ENCODE results near the gene ATP1B1. TPM values are rescaled to one million over a fixed set of nuclear protein-coding genes. Genes with fewer than 3 reads are reported as not detected.

Gene ATP1B1
- total and polyA plus RNA-seq, 9 donors: 35.8 to 130 (median 81.0) TPM

DNA sequence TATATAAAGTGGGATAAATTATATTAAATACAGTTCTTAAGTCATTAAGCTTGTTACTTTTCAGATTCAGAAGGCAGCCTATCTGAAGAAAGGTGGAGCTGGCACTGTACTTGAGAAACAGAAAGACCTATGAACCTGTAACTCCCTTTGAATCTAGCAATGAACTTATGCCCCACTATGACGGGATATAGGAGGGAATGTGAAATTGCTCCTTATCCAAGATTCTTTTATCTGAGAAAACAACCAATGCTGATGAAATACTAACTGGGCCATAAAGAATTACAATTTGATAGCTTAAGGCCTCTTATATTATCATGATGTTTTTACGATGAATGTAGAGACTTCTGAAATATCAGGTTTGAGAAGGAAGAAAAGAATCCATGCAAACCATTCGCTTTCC, 50.1 kb downstream of the ATP1B1 start:
- TF ChIP-seq POLR2A (IDR thresholded peaks at IDR 0.05) (no peak), EP300 (IDR thresholded peaks at IDR 0.05) (no peak)
- TF ChIP-seq, protein P1, sequence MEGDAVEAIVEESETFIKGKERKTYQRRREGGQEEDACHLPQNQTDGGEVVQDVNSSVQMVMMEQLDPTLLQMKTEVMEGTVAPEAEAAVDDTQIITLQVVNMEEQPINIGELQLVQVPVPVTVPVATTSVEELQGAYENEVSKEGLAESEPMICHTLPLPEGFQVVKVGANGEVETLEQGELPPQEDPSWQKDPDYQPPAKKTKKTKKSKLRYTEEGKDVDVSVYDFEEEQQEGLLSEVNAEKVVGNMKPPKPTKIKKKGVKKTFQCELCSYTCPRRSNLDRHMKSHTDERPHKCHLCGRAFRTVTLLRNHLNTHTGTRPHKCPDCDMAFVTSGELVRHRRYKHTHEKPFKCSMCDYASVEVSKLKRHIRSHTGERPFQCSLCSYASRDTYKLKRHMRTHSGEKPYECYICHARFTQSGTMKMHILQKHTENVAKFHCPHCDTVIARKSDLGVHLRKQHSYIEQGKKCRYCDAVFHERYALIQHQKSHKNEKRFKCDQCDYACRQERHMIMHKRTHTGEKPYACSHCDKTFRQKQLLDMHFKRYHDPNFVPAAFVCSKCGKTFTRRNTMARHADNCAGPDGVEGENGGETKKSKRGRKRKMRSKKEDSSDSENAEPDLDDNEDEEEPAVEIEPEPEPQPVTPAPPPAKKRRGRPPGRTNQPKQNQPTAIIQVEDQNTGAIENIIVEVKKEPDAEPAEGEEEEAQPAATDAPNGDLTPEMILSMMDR (IDR thresholded peaks at IDR 0.05): no peak
- Histone ChIP-seq H3K36me3 (no peaks in the 10 kb centered on the region), H3K27me3 (no peaks in the 10 kb centered on the region), H3K27ac (no peak overlapping the region), H3K4me1 (ENCODE audit: insufficient read depth) (peaks cover 5% of the 10 kb centered on the region), H3K4me3 (no peak overlapping the region), H3K9me3 (no peaks in the 10 kb centered on the region)
- intact Hi-C loops (cut with DNase I): no loop called here
- WGBS, 3 donors: 81 to 97% (median 81%) methylated on average over 3 of the region's 3 CpGs
- no peak for DNase-seq

DNA sequence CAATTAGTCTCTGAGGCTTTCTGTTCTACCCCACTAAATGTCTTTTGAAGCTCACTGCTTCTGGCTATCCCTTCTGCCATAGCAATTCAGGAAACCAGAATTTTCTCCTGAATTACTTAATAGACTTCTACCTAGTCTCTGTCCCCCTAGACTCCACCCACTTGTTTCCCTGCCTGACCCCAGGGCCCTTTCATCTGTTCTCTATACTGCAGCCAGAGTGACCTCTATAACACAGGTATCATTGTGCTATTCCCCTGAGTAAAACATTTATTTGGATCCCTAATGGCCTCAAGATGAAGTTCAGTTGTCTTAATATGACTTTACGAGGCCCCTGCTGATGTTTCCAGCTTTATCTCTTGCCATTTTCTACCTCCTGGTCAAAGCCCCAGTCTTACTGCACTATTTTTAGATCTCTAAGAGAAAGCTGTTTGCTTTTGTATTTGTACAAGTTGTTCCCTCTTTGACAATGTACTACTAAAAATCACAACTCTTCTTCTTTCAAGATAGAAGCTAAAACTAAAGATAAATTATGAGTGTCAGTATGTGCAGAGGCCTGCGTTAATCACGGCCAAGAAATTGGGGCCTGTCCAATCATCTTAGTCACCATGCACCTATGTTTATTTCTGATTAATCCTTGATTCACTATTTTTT, 54.5 kb downstream of the ATP1B1 start:
- H3K4me3 ChIP-seq: no peak overlapping the region
- no peaks in the 10 kb centered on the region for H3K9me3 ChIP-seq
- no peaks in the 10 kb centered on the region for H3K36me3 ChIP-seq
- H3K27me3 ChIP-seq: no peaks in the 10 kb centered on the region
- 11 to 20% (median 15%) methylated on average over 3 of the region's 3 CpGs for WGBS, 3 donors
- intact Hi-C loops (cut with DNase I): no loop called here
- TF ChIP-seq POLR2A (IDR thresholded peaks at IDR 0.05): no peak
- TF ChIP-seq EP300 (IDR thresholded peaks at IDR 0.05): no peak
- TF ChIP-seq, protein P1 (IDR thresholded peaks at IDR 0.05): no peak
- peak in 3 of 5 donors; percentile 56 to 62 (median 60) for DNase-seq
- H3K4me1 ChIP-seq (ENCODE audit: insufficient read depth): peaks cover 5% of the 10 kb centered on the region
- H3K27ac ChIP-seq: peak overlapping the region; percentile 18 to 62

DNA sequence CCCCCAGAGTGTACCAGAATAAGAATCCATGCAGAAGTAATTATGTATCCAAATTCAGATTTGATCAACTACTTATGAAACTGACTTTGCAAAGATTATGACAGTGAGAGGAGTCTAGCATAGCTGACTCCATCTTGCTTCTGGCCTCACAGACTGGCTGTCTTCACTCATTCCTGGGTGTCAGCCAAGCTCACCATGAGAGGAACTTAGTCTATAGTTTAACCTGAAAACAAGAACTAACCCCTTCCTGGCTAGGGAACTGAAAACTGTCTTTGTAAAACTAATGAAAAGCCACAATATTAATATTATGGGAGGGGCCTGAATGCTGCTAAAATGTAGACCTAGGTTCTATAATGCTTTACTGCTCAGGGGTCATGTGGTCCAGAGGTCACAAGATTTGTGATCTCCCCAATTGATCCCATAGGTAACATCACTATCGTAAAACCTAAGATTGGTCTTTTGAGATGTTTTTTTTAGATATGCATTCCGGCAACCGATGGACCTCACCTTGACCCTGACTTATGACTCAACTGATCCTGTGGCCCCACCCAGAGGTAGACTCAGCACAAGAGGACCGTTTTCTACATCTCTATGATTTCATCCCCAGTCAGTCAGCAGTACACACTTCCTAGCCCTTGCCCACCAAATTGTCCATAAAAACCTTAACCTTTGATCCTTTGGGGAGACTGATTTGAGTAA, 55.2 kb downstream of the ATP1B1 start:
- intact Hi-C loops (cut with DNase I): no loop called here
- DNase-seq: no peak
- Histone ChIP-seq H3K27me3 (no peaks in the 10 kb centered on the region), H3K9me3 (no peaks in the 10 kb centered on the region), H3K27ac (peak overlapping the region; percentile 37 to 62), H3K36me3 (no peaks in the 10 kb centered on the region), H3K4me1 (ENCODE audit: insufficient read depth) (peaks cover 5% of the 10 kb centered on the region), H3K4me3 (no peak overlapping the region)
- 78 to 91% (median 80%) methylated on average over 4 of the region's 4 CpGs for WGBS, 3 donors
- TF ChIP-seq, protein P1 (IDR thresholded peaks at IDR 0.05): no peak
- TF ChIP-seq EP300 (IDR thresholded peaks at IDR 0.05) (no peak), POLR2A (IDR thresholded peaks at IDR 0.05) (no peak)

DNA sequence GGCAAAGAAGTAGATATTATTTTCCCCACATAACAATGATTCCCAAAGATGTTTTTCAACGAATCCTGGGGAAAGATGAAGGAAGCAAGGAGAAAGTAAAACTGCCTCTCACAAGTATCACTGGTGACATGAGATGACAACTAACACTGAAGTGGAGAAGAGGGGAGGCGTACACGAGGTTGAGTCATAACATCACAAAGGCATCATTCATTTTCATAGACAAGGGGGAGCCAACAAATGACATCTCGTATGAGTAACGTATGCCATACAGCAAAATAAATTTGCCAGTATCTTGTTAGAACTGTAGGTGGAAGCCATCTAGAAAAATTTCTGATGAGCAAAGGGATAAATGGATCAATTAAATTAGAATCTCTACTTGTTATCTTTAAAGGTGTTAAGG, 56.6 kb downstream of the ATP1B1 start:
- peaks cover 5% of the 10 kb centered on the region for H3K4me1 ChIP-seq (ENCODE audit: insufficient read depth)
- H3K27me3 ChIP-seq: no peaks in the 10 kb centered on the region
- intact Hi-C loops (cut with DNase I): no loop called here
- H3K27ac ChIP-seq: no peak overlapping the region
- H3K36me3 ChIP-seq: no peaks in the 10 kb centered on the region
- no peak for TF ChIP-seq EP300 (IDR thresholded peaks at IDR 0.05)
- TF ChIP-seq, protein P1 (IDR thresholded peaks at IDR 0.05): no peak
- TF ChIP-seq POLR2A (IDR thresholded peaks at IDR 0.05): no peak
- DNase-seq: no peak
- H3K4me3 ChIP-seq: no peak overlapping the region
- H3K9me3 ChIP-seq: no peaks in the 10 kb centered on the region
- WGBS, 3 donors: 72 to 87% (median 78%) methylated on average over 5 of the region's 5 CpGs
